A549 (cell line): ENCODE data around the gene KDM8.

Experiments used
- EP300 ChIP-seq, 2 experiments: fragments of >200 bp; sonication (Bioruptor Twin); formaldehyde crosslinking; IDR thresholded peaks; 2 replicates in 1 of 2; 3 replicates in 1 of 2; pipeline ENCODE4 v1.6.1; 2016 to 2017
- MAFK ChIP-seq: fragments of 450-650 bp; IDR thresholded peaks from 2 replicates; pipeline ENCODE4 v1.6.1; 2014; ENCODE audit not compliant: partially characterized antibody
- PHF8 ChIP-seq: fragments of 200-600 bp; sonication (generic); IDR thresholded peaks from 2 replicates; pipeline ENCODE4 v1.6.1; 2016; ENCODE audit warnings: low read depth, mild to moderate bottlenecking, antibody characterized with exemption, moderate library complexity, borderline replicate concordance
- POLR2A ChIP-seq: IDR thresholded peaks from 2 replicates; pipeline ENCODE4 v1.6.1; 2012; ENCODE audit warnings: mild to moderate bottlenecking, low read length

- TF ChIP-seq MAFK (no peak), EP300 (IDR thresholded peaks at IDR 0.05) (no peak), POLR2A (no peak), PHF8 (no peak)
Measured at GRCh38 chr16:27241658-27242057, 38.3 kb downstream of the KDM8 start.
